ENCODE data around the gene CGGBP1. TPM values are rescaled to one million over a fixed set of nuclear protein-coding genes. Genes with fewer than 3 reads are reported as not detected.

Gene CGGBP1
- total RNA-seq, 1 experiment from 2014 or later = 43.2 TPM

GRCh38 chr3:88076712-88077111 is 17.9 kb upstream of the CGGBP1 start:
- DNase-seq = no peak
- Histone ChIP-seq H3K4me1 (no peaks in the 10 kb centered on the region), H3K27me3 (replicated peaks; ENCODE audit: control insufficient read depth, insufficient read depth, low read length) (no peaks in the 10 kb centered on the region), H3K4me3 (ENCODE audit: low read depth, low read length) (no peak overlapping the region), H3K9me3 (no peaks in the 10 kb centered on the region), H3K36me3 (ENCODE audit: control insufficient read depth, insufficient read depth, low read length) (no peaks in the 10 kb centered on the region)
- Mint-ChIP-seq H3K9me3 (ENCODE audit: unreplicated experiment) (no peaks in the 10 kb centered on the region), H3K4me3 (ENCODE audit: unreplicated experiment) (no peak overlapping the region), H3K27me3 (ENCODE audit: insufficient read depth, unreplicated experiment) (no peaks in the 10 kb centered on the region), H3K36me3 (ENCODE audit: insufficient read depth, unreplicated experiment) (no peaks in the 10 kb centered on the region), H3K4me1 (ENCODE audit: low read depth, unreplicated experiment) (peaks cover 14% of the 10 kb centered on the region), H3K27ac (ENCODE audit: unreplicated experiment) (no peak overlapping the region)
- TF ChIP-seq, protein P1, sequence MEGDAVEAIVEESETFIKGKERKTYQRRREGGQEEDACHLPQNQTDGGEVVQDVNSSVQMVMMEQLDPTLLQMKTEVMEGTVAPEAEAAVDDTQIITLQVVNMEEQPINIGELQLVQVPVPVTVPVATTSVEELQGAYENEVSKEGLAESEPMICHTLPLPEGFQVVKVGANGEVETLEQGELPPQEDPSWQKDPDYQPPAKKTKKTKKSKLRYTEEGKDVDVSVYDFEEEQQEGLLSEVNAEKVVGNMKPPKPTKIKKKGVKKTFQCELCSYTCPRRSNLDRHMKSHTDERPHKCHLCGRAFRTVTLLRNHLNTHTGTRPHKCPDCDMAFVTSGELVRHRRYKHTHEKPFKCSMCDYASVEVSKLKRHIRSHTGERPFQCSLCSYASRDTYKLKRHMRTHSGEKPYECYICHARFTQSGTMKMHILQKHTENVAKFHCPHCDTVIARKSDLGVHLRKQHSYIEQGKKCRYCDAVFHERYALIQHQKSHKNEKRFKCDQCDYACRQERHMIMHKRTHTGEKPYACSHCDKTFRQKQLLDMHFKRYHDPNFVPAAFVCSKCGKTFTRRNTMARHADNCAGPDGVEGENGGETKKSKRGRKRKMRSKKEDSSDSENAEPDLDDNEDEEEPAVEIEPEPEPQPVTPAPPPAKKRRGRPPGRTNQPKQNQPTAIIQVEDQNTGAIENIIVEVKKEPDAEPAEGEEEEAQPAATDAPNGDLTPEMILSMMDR (IDR thresholded peaks at IDR 0.05; ENCODE audit: insufficient read depth in 1 of 2, low read depth in 1 of 2, low read length in 1 of 2, severe bottlenecking in 1 of 2, unreplicated experiment in 1 of 2) = no peak
- ChIA-PET CTCF (no interaction called here), POLR2A (no interaction called here)
- intact Hi-C loops (cut with micrococcal nuclease; ENCODE audit: unreplicated experiment) = no loop called here
- no TSS peak for BruUV-seq (replicated peaks)

DNA sequence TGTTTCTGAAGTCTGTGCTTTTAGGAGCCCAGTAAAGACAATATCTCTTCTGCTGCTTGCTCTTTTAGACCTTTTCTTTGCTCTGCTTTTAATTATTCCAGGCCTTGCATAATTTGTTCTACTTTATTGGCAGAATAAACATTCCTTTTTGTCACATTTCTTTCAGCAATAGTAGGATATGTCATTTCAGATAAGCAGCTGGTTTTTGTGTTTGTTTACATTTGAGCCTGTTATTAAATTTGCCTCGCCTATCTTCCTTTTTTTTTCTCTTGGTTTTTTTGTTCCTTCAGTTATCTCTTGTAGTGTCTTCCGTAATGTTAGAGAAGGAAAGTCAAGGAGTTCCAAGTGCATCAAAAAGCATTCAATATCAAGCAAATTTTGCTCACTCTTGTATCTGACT is 16.7 kb upstream of the CGGBP1 start:
- intact Hi-C loops (cut with micrococcal nuclease; ENCODE audit: unreplicated experiment) = no loop called here
- DNase-seq = no peak
- H3K4me1 ChIP-seq = no peaks in the 10 kb centered on the region
- Mint-ChIP-seq H3K9me3 (ENCODE audit: unreplicated experiment) (no peaks in the 10 kb centered on the region), H3K27ac (ENCODE audit: unreplicated experiment) (no peak overlapping the region), H3K4me3 (ENCODE audit: unreplicated experiment) (no peak overlapping the region), H3K4me1 (ENCODE audit: low read depth, unreplicated experiment) (peaks cover 14% of the 10 kb centered on the region), H3K36me3 (ENCODE audit: insufficient read depth, unreplicated experiment) (no peaks in the 10 kb centered on the region), H3K27me3 (ENCODE audit: insufficient read depth, unreplicated experiment) (no peaks in the 10 kb centered on the region)
- TF ChIP-seq, protein P1 (IDR thresholded peaks at IDR 0.05; ENCODE audit: insufficient read depth in 1 of 2, low read depth in 1 of 2, low read length in 1 of 2, severe bottlenecking in 1 of 2, unreplicated experiment in 1 of 2) = no peak
- H3K36me3 ChIP-seq (ENCODE audit: control insufficient read depth, insufficient read depth, low read length) = no peaks in the 10 kb centered on the region
- POLR2A ChIA-PET = interaction anchor here (1.0 kb wide), 1 partner anchor 23 kb away, joined by 3 read pairs; no protein-coding TSS in a partner anchor
- no peaks in the 10 kb centered on the region for H3K27me3 ChIP-seq (replicated peaks; ENCODE audit: control insufficient read depth, insufficient read depth, low read length)
- CTCF ChIA-PET = no interaction called here
- BruUV-seq (replicated peaks) = no TSS peak
- no peak overlapping the region for H3K4me3 ChIP-seq (ENCODE audit: low read depth, low read length)
- H3K9me3 ChIP-seq = no peaks in the 10 kb centered on the region

GRCh38 chr3:88075072-88075471 is 16.3 kb upstream of the CGGBP1 start:
- intact Hi-C loops (cut with micrococcal nuclease; ENCODE audit: unreplicated experiment) = no loop called here
- H3K27me3 ChIP-seq (replicated peaks; ENCODE audit: control insufficient read depth, insufficient read depth, low read length) = no peaks in the 10 kb centered on the region
- Mint-ChIP-seq H3K4me1 (ENCODE audit: low read depth, unreplicated experiment) (peaks cover 14% of the 10 kb centered on the region), H3K27ac (ENCODE audit: unreplicated experiment) (no peak overlapping the region), H3K9me3 (ENCODE audit: unreplicated experiment) (no peaks in the 10 kb centered on the region), H3K4me3 (ENCODE audit: unreplicated experiment) (no peak overlapping the region), H3K36me3 (ENCODE audit: insufficient read depth, unreplicated experiment) (no peaks in the 10 kb centered on the region), H3K27me3 (ENCODE audit: insufficient read depth, unreplicated experiment) (no peaks in the 10 kb centered on the region)
- no peaks in the 10 kb centered on the region for H3K36me3 ChIP-seq (ENCODE audit: control insufficient read depth, insufficient read depth, low read length)
- no TSS peak for BruUV-seq (replicated peaks)
- no peak overlapping the region for H3K4me3 ChIP-seq (ENCODE audit: low read depth, low read length)
- H3K4me1 ChIP-seq = no peaks in the 10 kb centered on the region
- ChIA-PET POLR2A (interaction anchor here (1.0 kb wide), 1 partner anchor 22 kb away, joined by 3 read pairs; no protein-coding TSS in a partner anchor), CTCF (no interaction called here)
- H3K9me3 ChIP-seq = no peaks in the 10 kb centered on the region
- TF ChIP-seq, protein P1 (IDR thresholded peaks at IDR 0.05; ENCODE audit: insufficient read depth in 1 of 2, low read depth in 1 of 2, low read length in 1 of 2, severe bottlenecking in 1 of 2, unreplicated experiment in 1 of 2) = no peak
- DNase-seq = no peak
